GM21825 (cell line): Measurements from ENCODE around the gene CD28.
"Not testable (repeated sequence)": the region's sequence is repeated elsewhere in the genome, so short reads cannot be mapped to it uniquely, and the experiment has no call there.

Source experiments
- ATAC-seq: cut with Tn5 transposase; IDR thresholded peaks from one replicate; pipeline ENCODE4 v1.9.1; 2021; ENCODE audit warnings: mild to moderate bottlenecking, moderate library complexity; ENCODE audit not compliant: unreplicated experiment

The CD28 gene

GRCh38 chr2:203743441-203743981 lies 37.1 kb downstream of the CD28 start:
- ATAC-seq, result no peak

GRCh38 chr2:203744091-203744490 lies 37.7 kb downstream of the CD28 start:
- no peak for ATAC-seq

DNA sequence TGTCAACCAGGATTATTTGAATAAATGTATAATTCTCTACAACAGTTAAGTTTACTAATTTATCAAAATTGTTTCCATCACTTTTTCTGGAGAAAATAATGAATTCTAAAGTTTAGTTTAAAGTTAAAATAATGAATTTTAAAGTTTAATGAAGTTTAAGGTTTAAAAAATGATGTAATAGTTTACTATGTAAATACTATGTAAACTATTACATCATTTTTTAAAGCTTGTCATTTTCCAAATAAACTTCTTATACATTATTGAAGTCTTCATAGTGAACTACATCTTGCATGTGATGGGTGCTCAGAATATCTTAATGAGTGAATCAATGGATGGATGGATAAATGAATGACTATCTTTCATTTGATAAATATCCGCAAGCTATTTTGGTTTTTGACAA lies 38.8 kb downstream of the CD28 start:
- ATAC-seq, result no peak

DNA sequence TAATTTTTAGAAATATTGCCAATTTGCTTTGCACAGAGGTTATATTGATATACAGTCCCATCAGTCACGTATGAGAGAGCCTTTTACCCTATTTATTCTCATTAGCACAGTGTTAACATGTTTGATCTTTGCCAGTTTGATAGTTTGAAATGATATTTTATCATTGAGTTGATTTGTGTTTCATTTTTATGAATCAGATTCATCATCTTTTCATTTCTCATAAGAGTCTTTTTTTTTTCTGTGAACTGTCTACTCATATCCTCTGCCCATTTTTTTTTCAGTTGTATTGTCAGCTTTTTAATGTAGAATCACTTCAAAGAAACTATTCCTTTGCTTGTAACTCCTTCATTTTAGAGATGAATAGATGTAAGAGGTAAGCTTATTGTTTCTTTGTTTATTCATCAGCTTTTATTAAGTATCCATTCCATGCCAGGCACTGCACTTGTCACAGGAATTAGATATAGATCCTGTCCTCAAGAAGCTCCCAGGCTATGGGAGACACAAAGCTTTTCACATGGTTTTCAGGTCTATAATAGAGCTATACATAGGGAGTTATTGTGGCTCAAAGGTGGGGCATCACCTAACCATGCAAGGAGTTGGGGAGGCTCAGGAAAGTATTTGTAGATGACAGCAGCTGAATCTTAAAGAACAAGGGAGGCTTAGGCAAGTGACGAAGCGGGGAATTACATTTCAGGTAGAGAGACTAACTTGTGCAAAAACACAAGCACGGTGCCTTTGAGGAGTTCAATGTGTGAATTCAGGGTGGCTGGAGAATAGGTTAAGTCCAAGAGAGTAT lies 42.1 kb downstream of the CD28 start:
- ATAC-seq, result no peak

- no peak for ATAC-seq
Observed at GRCh38 chr2:203750346-203751068, 44.1 kb downstream of the CD28 start.

DNA sequence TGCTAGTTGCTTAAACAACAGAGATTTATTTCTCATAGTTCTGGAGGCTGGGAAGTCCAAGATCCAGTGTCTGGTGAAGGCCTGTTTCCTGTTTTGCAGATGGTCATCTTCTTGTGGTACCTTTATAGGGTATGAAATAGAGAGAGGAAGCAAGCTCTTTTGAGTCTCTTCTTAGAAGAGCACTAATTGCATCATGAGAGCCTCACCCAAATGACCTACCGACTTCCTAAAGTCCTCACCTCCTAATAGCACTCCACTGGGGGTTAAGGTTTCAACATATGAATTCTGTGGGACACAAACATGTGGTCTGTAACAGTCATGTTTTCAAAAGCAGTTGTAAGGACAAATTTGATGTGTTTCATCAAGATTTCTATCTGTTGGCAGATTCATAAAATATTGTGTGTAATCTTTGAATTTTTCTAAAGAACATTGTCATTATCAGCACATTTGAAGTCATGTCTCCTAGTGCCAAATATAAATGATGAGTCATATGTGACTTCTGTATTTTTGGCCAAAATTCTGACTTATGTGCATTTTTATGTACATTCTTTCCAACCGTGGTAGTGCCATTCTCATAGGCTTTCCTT lies 45.3 kb downstream of the CD28 start:
- no peak for ATAC-seq

DNA sequence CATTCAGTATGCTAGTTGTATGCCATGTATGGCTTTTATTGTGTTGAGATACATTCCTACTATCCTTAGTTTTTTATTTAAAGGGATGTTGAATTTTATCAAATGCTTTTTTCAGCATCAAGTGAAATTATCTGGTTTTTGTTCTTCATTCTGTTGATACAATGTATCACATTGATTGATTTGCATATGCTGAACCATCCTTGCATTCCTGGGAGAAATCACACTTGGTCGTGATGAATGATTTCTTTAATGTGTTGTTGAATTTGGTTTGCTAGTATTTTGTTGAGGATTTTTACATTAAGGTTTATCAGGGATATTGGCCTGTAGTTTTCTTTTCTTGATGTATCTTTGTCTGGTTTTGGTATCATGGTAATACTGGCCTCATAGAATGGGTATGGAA lies 49.7 kb downstream of the CD28 start:
- no peak for ATAC-seq

DNA sequence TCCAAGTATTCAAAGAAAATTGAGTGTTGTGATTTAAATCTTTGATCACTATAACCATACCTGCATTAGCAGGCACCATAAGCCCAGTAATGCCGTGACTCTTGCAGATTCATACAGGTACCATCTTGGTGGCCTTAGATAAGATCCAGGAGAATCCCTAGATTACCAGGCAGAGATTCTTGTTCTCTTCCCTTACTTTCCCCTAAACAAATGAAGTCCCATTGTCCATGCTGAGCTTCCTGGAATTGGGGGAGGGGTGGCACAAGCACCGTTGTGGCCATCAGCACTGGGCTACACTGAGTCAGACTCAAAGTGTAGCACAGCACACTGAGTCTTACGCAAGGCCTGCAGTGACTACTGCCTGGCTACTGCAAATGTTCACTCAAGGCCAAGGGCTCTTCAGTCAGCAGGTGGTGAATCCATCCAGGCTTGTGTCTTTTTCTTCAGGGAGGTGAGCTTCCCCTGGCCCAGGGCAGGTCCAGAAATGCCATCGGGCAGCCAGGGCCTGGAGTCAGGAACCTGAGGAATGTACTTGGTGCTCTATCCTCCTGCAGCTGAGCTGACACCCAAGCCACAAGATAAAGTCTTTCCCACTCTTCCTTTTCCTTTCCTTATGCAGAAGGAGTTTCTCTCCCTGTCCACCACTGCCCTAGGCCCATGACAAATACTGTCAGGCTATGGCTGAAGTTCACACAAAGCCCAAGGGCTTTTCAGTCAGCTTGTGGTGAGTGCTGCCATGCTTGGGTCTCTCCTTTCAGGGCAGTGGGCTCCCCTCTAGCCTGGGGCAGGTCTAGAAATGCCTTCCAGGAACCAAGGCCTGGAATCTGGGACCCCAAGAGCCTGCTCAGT lies 52.6 kb downstream of the CD28 start:
- ATAC-seq, result no peak

- no peak for ATAC-seq
Observed at GRCh38 chr2:203759690-203760365, 53.4 kb downstream of the CD28 start.

DNA sequence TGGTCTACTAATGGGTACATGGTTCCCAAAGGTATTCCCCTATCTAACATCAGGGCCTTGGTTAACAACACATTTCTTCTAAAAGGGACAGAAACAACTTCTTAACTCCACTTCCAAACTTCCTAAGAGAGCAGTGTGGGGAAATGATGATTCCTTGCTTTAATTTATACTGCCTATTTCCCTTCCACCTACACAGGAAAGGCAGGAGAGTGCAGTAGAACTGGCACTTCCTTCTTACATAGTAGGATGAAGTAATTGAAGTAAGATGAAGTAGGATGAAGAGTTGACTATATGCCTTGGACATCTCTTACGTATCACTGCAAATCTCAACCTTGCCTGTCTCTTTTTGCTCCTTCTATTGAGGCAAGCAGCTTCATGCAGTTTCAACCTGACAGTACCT lies 54.7 kb downstream of the CD28 start:
- ATAC-seq, result no peak

DNA sequence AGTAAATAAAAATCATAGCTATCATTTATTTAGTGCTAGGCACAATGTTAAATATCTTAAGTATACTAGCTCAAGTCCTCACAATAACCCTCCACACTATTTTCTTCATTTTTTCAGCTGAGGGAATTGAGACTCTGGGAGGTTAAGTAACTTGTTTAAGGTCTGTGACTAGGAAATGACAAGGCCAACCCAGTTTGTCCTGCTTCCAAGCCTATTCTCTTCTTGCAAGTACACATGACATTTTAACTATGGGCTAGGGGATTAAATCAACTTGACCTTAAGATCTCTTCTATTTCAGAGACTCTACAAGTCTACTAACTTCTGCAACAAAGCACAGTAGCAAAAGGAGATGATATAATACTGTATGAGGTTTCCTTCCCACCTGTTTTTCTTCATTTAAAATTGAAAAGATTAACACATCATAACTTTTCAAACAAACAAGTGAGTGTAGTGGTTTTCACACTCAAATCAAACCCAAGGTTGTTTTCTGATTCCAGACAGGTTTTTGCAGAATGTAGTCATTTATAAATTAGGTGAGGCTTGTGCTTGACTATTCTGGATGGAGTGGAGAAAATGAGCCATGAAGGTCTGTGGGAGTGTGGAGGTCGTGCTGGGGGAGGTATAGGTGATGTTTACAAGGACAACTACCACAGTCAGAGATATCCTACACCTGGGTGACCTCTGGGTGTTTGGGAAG lies 57.0 kb downstream of the CD28 start:
- no peak for ATAC-seq

- no peak for ATAC-seq
Observed at GRCh38 chr2:203763938-203764664, 57.7 kb downstream of the CD28 start.

- ATAC-seq, result no peak
Observed at GRCh38 chr2:203772456-203773165, 66.2 kb downstream of the CD28 start.

DNA sequence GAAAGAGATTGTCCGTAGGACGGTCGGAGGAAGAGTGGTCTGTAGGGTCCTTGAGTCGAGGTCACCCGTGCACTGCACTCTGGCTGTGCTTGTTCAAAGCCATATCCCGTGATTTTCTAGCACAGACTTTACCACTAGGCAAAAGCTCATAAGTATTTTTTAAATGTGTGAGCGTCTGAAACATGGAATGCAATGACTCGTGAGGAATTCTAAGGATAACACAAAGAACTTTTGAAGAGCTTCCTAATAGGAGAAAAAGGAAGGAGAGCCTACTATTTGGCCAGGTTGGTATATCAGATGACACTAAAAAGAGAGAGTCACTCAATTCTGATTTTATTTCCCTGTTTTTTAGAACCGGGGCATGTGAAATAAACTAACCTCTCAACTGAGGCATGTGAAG lies 68.3 kb downstream of the CD28 start:
- ATAC-seq, result no peak

DNA sequence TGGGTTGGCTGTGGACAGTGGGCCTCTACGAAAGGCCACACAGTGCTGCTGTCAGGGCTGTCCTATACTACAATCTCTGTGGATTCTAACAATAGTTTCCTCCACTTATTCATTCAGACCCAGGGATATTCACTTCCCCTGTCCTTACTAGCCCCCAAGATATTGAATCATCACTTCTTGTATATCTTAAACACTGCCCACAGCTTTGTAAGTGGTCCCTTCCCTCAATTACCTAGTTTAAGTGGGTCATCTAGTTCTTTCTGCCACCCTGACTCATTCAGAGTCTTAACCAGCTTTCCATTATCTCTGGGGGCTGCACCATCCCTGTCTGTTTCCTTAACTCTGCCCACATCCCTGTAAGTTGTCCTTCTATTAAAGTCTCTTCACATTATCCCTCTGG lies 69.2 kb downstream of the CD28 start:
- no peak for ATAC-seq

- no peak for ATAC-seq
Observed at GRCh38 chr2:203777030-203777429, 70.6 kb downstream of the CD28 start.

GRCh38 chr2:203779477-203780073 lies 73.1 kb downstream of the CD28 start:
- ATAC-seq, result not testable (repeated sequence)

DNA sequence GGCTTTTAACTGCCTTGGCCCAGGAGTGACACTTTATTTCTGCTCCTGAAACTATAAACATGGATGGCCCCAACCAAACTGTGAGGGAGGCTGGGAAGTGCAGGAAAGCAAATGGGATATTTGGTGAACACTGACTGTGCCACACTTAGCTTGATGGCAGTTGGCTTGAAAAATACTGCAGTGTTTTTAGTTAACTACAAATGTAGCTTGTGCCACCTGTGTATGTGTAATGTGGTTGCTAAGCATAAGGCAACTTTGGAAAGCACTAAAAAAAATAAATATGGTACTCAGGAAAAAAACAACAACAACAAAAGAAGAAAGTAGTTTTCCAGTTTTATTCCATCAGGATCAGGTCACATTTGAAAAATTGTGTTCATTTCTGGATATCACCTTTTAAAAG lies 73.8 kb downstream of the CD28 start:
- no peak for ATAC-seq
